Stomach smooth muscle (tissue), 2 donors: ENCODE results near the gene KMT2C.
"Not testable (repeated sequence)": the region's sequence is repeated elsewhere in the genome, so short reads cannot be mapped to it uniquely, and the experiment has no call there.

ENCODE experiments used
- H3K27ac ChIP-seq: one replicate; pipeline ENCODE4 v1.7.0; 2013; ENCODE audit warnings: mild to moderate bottlenecking, low read length, inconsistent platforms
- H3K27me3 ChIP-seq, 2 donors: one replicate each; pipeline ENCODE4 v1.7.0; 2013; ENCODE audit warnings: low read length in 2 of 2; ENCODE audit not compliant: insufficient read depth in 2 of 2, control insufficient read depth in 1 of 2
- H3K36me3 ChIP-seq, 2 donors: one replicate each; pipeline ENCODE4 v1.7.0; 2013; ENCODE audit warnings: low read length in 2 of 2; ENCODE audit not compliant: control insufficient read depth in 2 of 2, insufficient read depth in 2 of 2
- H3K4me1 ChIP-seq: one replicate; pipeline ENCODE4 v1.7.0; 2013; ENCODE audit warnings: low read length; ENCODE audit not compliant: control insufficient read depth, insufficient read depth
- H3K4me3 ChIP-seq, 2 donors: one replicate each; pipeline ENCODE4 v1.7.0; 2013; ENCODE audit warnings: low read length in 2 of 2
- H3K9ac ChIP-seq, 2 donors: one replicate each; pipeline ENCODE4 v1.7.0; 2013; ENCODE audit warnings: low read length in 2 of 2, mild to moderate bottlenecking in 1 of 2
- H3K9me3 ChIP-seq, 2 donors: one replicate each; pipeline ENCODE4 v1.7.0; 2013; ENCODE audit warnings: low read length in 2 of 2; ENCODE audit not compliant: control insufficient read depth in 2 of 2
- donor health status: healthy.
- donor health status: Pancreatic carcinoma.

KMT2C gene

GRCh38 chr7:152370297-152370696 is 65.5 kb downstream of the KMT2C start:
- no peaks in the 10 kb centered on the region for H3K36me3 ChIP-seq
- H3K27me3 ChIP-seq, result no peaks in the 10 kb centered on the region
- H3K4me1 ChIP-seq, result peaks cover 2% of the 10 kb centered on the region
- H3K4me3 ChIP-seq, result no peak overlapping the region
- no peak overlapping the region for H3K9ac ChIP-seq
- H3K27ac ChIP-seq, result no peak overlapping the region
- no peaks in the 10 kb centered on the region for H3K9me3 ChIP-seq

- Histone ChIP-seq H3K4me1 (peaks cover 2% of the 10 kb centered on the region), H3K27ac (no peak overlapping the region), H3K9me3 (no peaks in the 10 kb centered on the region), H3K27me3 (no peaks in the 10 kb centered on the region), H3K36me3 (no peaks in the 10 kb centered on the region), H3K9ac (no peak overlapping the region), H3K4me3 (no peak overlapping the region)
Observed at GRCh38 chr7:152369518-152369917, 66.3 kb downstream of the KMT2C start.

GRCh38 chr7:152367170-152367569 is 68.6 kb downstream of the KMT2C start:
- H3K27me3 ChIP-seq, result no peaks in the 10 kb centered on the region
- no peaks in the 10 kb centered on the region for H3K36me3 ChIP-seq
- H3K9me3 ChIP-seq, result no peaks in the 10 kb centered on the region
- no peak overlapping the region for H3K27ac ChIP-seq
- H3K4me3 ChIP-seq, result no peak overlapping the region
- no peak overlapping the region for H3K9ac ChIP-seq
- H3K4me1 ChIP-seq, result peaks cover 2% of the 10 kb centered on the region

GRCh38 chr7:152366662-152367061 is 69.1 kb downstream of the KMT2C start:
- H3K27me3 ChIP-seq, result no peaks in the 10 kb centered on the region
- H3K27ac ChIP-seq, result no peak overlapping the region
- H3K4me1 ChIP-seq, result peaks cover 2% of the 10 kb centered on the region
- H3K9ac ChIP-seq, result no peak overlapping the region
- H3K36me3 ChIP-seq, result no peaks in the 10 kb centered on the region
- no peak overlapping the region for H3K4me3 ChIP-seq
- H3K9me3 ChIP-seq, result no peaks in the 10 kb centered on the region

- no peak overlapping the region for H3K27ac ChIP-seq
- H3K36me3 ChIP-seq, result no peaks in the 10 kb centered on the region
- H3K4me1 ChIP-seq, result peaks cover 2% of the 10 kb centered on the region
- H3K4me3 ChIP-seq, result no peak overlapping the region
- no peaks in the 10 kb centered on the region for H3K27me3 ChIP-seq
- H3K9me3 ChIP-seq, result no peaks in the 10 kb centered on the region
- no peak overlapping the region for H3K9ac ChIP-seq
Observed at GRCh38 chr7:152365982-152366603, 69.7 kb downstream of the KMT2C start.

- Histone ChIP-seq H3K4me1 (no peaks in the 10 kb centered on the region), H3K9me3 (no peaks in the 10 kb centered on the region), H3K27ac (no peak overlapping the region)
Observed at GRCh38 chr7:152363798-152364197, 72.0 kb downstream of the KMT2C start.

GRCh38 chr7:152362128-152362926 is 73.5 kb downstream of the KMT2C start:
- no peaks in the 10 kb centered on the region for H3K27me3 ChIP-seq
- no peaks in the 10 kb centered on the region for H3K36me3 ChIP-seq
- H3K4me3 ChIP-seq, result no peak overlapping the region
- H3K9ac ChIP-seq, result no peak overlapping the region
- no peaks in the 10 kb centered on the region for H3K4me1 ChIP-seq
- H3K9me3 ChIP-seq, result no peaks in the 10 kb centered on the region
- H3K27ac ChIP-seq, result no peak overlapping the region

More at GRCh38 chr7:152363798-152364197, 72.0 kb downstream of the KMT2C start:
- Histone ChIP-seq H3K4me3 (no peak overlapping the region), H3K9ac (no peak overlapping the region), H3K27me3 (no peaks in the 10 kb centered on the region), H3K36me3 (no peaks in the 10 kb centered on the region)

GRCh38 chr7:152355474-152356057 is 80.2 kb downstream of the KMT2C start:
- H3K9ac ChIP-seq, result no peak overlapping the region
- no peaks in the 10 kb centered on the region for H3K27me3 ChIP-seq
- H3K4me3 ChIP-seq, result no peak overlapping the region
- peaks cover 0 to 3% of the 10 kb centered on the region in 2 donors for H3K36me3 ChIP-seq
- no peaks in the 10 kb centered on the region for H3K9me3 ChIP-seq
- no peaks in the 10 kb centered on the region for H3K4me1 ChIP-seq
- no peak overlapping the region for H3K27ac ChIP-seq

GRCh38 chr7:152354061-152354460 is 81.7 kb downstream of the KMT2C start:
- Histone ChIP-seq H3K4me1 (no peaks in the 10 kb centered on the region), H3K9ac (no peak overlapping the region), H3K36me3 (peaks cover 0 to 3% of the 10 kb centered on the region in 2 donors), H3K27me3 (no peaks in the 10 kb centered on the region), H3K4me3 (no peak overlapping the region), H3K9me3 (no peaks in the 10 kb centered on the region), H3K27ac (no peak overlapping the region)

- not testable (repeated sequence) for H3K36me3 ChIP-seq, H3K27ac ChIP-seq, H3K4me3 ChIP-seq, H3K9ac ChIP-seq, H3K9me3 ChIP-seq, H3K4me1 ChIP-seq, H3K27me3 ChIP-seq
Observed at GRCh38 chr7:152353281-152353680, 82.5 kb downstream of the KMT2C start.

- not testable (repeated sequence) for H3K9me3 ChIP-seq, H3K27me3 ChIP-seq, H3K9ac ChIP-seq, H3K27ac ChIP-seq, H3K4me1 ChIP-seq, H3K36me3 ChIP-seq, H3K4me3 ChIP-seq
Observed at GRCh38 chr7:152351747-152352146, 84.1 kb downstream of the KMT2C start.
